ENCODE measurements around the gene REEP1. TPM values are rescaled to one million over a fixed set of nuclear protein-coding genes. Genes with fewer than 3 reads are reported as not detected.

Gene REEP1
- total and polyA plus RNA-seq, 7 donors = 0.23 to 98.0 (median 44.9) TPM

DNA sequence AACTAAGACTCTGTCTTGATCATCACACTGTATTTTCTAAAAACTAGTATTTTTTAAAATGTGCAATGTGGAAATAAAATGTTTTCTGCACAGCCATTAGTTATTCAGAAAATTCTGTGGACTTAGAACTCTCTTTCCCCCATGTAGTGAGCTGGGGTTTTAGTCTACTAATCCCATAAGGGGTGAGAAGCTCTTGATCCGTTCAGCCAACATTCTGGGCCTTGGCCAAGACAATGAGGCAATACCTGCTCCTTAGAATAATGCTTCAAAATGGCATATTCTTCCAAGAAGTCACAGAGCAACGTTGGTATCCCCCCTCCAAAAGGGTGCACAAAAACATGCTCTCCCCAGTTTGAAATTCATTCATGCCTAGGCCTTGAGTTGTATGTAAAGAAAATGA is 4.0 kb downstream of the REEP1 start:
- WGBS, 2 donors = 62% methylated on average over 2 of the region's 2 CpGs
- Histone ChIP-seq H3K36me3 (no peaks in the 10 kb centered on the region), H3K4me1 (peaks cover 0 to 42% (median 29%) of the 10 kb centered on the region in 4 donors), H3K9me3 (no peaks in the 10 kb centered on the region), H3K27me3 (peaks cover 0 to 5% (median 0%) of the 10 kb centered on the region in 3 donors), H3K4me3 (no peak overlapping the region), H3K27ac (no peak overlapping the region)
- no peak for DNase-seq
- intact Hi-C loops (cut with DNase I) = loop anchor here (10.0 kb wide), 1 partner anchor 109 kb away; no protein-coding TSS in a partner anchor
- TF ChIP-seq EP300 (IDR thresholded peaks at IDR 0.05) = no peak
- TF ChIP-seq POLR2A (IDR thresholded peaks at IDR 0.05) = no peak
- TF ChIP-seq, protein P1, sequence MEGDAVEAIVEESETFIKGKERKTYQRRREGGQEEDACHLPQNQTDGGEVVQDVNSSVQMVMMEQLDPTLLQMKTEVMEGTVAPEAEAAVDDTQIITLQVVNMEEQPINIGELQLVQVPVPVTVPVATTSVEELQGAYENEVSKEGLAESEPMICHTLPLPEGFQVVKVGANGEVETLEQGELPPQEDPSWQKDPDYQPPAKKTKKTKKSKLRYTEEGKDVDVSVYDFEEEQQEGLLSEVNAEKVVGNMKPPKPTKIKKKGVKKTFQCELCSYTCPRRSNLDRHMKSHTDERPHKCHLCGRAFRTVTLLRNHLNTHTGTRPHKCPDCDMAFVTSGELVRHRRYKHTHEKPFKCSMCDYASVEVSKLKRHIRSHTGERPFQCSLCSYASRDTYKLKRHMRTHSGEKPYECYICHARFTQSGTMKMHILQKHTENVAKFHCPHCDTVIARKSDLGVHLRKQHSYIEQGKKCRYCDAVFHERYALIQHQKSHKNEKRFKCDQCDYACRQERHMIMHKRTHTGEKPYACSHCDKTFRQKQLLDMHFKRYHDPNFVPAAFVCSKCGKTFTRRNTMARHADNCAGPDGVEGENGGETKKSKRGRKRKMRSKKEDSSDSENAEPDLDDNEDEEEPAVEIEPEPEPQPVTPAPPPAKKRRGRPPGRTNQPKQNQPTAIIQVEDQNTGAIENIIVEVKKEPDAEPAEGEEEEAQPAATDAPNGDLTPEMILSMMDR (IDR thresholded peaks at IDR 0.05) = no peak
- TF ChIP-seq POLR2AphosphoS5 (IDR thresholded peaks at IDR 0.05) = no peak

- DNase-seq = no peak
- no peaks in the 10 kb centered on the region for H3K36me3 ChIP-seq
- no peaks in the 10 kb centered on the region for H3K9me3 ChIP-seq
- no peak overlapping the region for H3K4me3 ChIP-seq
- WGBS, 2 donors = 83 to 90% methylated on average over 1 of the region's 1 CpG
- H3K27ac ChIP-seq = no peak overlapping the region
- TF ChIP-seq EP300 (IDR thresholded peaks at IDR 0.05) (no peak), POLR2A (IDR thresholded peaks at IDR 0.05) (no peak), POLR2AphosphoS5 (IDR thresholded peaks at IDR 0.05) (no peak)
- TF ChIP-seq, protein P1 (IDR thresholded peaks at IDR 0.05) = no peak
- H3K4me1 ChIP-seq = peaks cover 0 to 38% (median 25%) of the 10 kb centered on the region in 4 donors
- intact Hi-C loops (cut with DNase I) = loop anchor here (10.0 kb wide), 1 partner anchor 108 kb away; no protein-coding TSS in a partner anchor
- H3K27me3 ChIP-seq = peaks cover 0 to 5% (median 0%) of the 10 kb centered on the region in 3 donors
These were observed 4.8 kb downstream of the REEP1 start for GRCh38 chr2:86332654-86333053.

GRCh38 chr2:86331384-86331783 is 6.0 kb downstream of the REEP1 start:
- WGBS, 2 donors = 79 to 82% methylated on average over 3 of the region's 3 CpGs
- no peak for DNase-seq
- H3K36me3 ChIP-seq = no peaks in the 10 kb centered on the region
- H3K9me3 ChIP-seq = no peaks in the 10 kb centered on the region
- H3K4me1 ChIP-seq = peaks cover 0 to 41% (median 28%) of the 10 kb centered on the region in 4 donors
- H3K27me3 ChIP-seq = peaks cover 0 to 5% (median 0%) of the 10 kb centered on the region in 3 donors
- TF ChIP-seq POLR2AphosphoS5 (IDR thresholded peaks at IDR 0.05) (no peak), POLR2A (IDR thresholded peaks at IDR 0.05) (no peak), EP300 (IDR thresholded peaks at IDR 0.05) (no peak)
- TF ChIP-seq, protein P1 (IDR thresholded peaks at IDR 0.05) = no peak
- intact Hi-C loops (cut with DNase I) = loop anchor here (10.0 kb wide), 1 partner anchor 107 kb away; no protein-coding TSS in a partner anchor
- no peak overlapping the region for H3K27ac ChIP-seq
- no peak overlapping the region for H3K4me3 ChIP-seq

GRCh38 chr2:86330001-86330400 is 7.4 kb downstream of the REEP1 start:
- no peak for TF ChIP-seq POLR2AphosphoS5 (IDR thresholded peaks at IDR 0.05)
- no peak for TF ChIP-seq EP300 (IDR thresholded peaks at IDR 0.05)
- TF ChIP-seq POLR2A (IDR thresholded peaks at IDR 0.05) = no peak
- TF ChIP-seq, protein P1 (IDR thresholded peaks at IDR 0.05) = no peak
- 83 to 91% methylated on average over 2 of the region's 2 CpGs for WGBS, 2 donors

More at GRCh38 chr2:86330001-86330400, 7.4 kb downstream of the REEP1 start:
- H3K36me3 ChIP-seq = no peaks in the 10 kb centered on the region
- H3K9me3 ChIP-seq = no peaks in the 10 kb centered on the region
- no peak for DNase-seq
- no peaks in the 10 kb centered on the region for H3K27me3 ChIP-seq
- intact Hi-C loops (cut with DNase I) = loop anchor here (10.0 kb wide), 1 partner anchor 105 kb away; no protein-coding TSS in a partner anchor
- peaks cover 0 to 27% (median 16%) of the 10 kb centered on the region in 4 donors for H3K4me1 ChIP-seq
- no peak overlapping the region for H3K4me3 ChIP-seq
- H3K27ac ChIP-seq = no peak overlapping the region
